ENCODE data around the gene FAM153A. TPM values are rescaled to one million over a fixed set of nuclear protein-coding genes. Genes with fewer than 3 reads are reported as not detected.
"Not testable (repeated sequence)": the region's sequence is repeated elsewhere in the genome, so short reads cannot be mapped to it uniquely, and the experiment has no call there.

FAM153A gene
- total and polyA plus RNA-seq, 2 of the 13 experiments (the other 11 are each of a cell fraction or from before 2014, with no cell fraction given): not detected

DNA sequence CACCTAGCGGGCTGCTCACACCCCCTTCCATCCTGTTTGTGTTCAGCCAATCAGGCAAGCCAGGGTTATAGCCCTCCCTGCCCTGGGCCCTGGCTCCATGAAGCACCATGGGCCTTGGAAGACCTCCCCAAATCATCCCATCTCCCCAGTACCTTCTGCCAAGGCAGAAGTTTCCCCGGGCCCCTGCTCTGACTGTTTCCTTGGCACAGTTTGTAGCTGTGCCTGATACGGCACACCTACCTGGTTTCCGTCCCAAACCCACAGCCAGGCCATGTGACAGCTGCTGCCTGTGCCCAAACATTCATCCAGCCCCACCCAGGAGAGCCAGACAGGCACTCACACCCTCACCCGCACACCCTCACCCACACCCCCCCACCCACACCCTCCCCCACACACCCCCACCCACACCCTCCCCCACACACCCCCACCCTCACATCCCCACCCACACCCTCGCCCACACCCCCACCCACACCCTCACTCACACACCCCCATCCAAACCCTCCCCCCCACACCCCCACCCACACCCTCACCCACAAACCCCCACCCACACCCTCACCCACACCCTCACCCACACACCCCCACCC lies 29.6 kb upstream of the FAM153A start:
- H3K79me2 ChIP-seq (ENCODE audit: insufficient read depth, low read length); H2AFZ ChIP-seq (ENCODE audit: low read length); H3K9me3 ChIP-seq (ENCODE audit: low read length); H3K9ac ChIP-seq (ENCODE audit: insufficient read depth, low read depth, low read length); FAIRE-seq; in situ Hi-C loops (cut with HindIII; ENCODE audit: extremely low pct_ligation_motif_present, low pct_unique_long_range_greater_than_20kb); H3K4me2 ChIP-seq (ENCODE audit: low read depth, low read length); BruUV-seq (replicated peaks); H3K27ac ChIP-seq (ENCODE audit: extremely low read length, insufficient read depth, low read length); H3K4me3 ChIP-seq (replicated peaks in 1 of 3; ENCODE audit: insufficient read depth in 1 of 3, low read depth in 2 of 3, low read length in 3 of 3); ATAC-seq; DNase-seq (ENCODE audit: low spot score); H3K36me3 ChIP-seq (replicated peaks in 1 of 2; ENCODE audit: control insufficient read depth in 1 of 2, insufficient read depth in 2 of 2, low read length in 2 of 2); H3K4me1 ChIP-seq (ENCODE audit: insufficient read depth, low read length); H4K20me1 ChIP-seq (ENCODE audit: insufficient read depth, low read length); intact Hi-C loops (cut with micrococcal nuclease; ENCODE audit: unreplicated experiment); H3K27me3 ChIP-seq (ENCODE audit: control insufficient read depth in 1 of 2, insufficient read depth in 2 of 2, low read length in 2 of 2); POLR2A ChIA-PET; CTCF ChIA-PET (ENCODE audit: low intra/inter-chr PET ratio, low total read pairs): not testable (repeated sequence)
- 20% methylated on average over 1 of the region's 6 CpGs for WGBS (ENCODE audit: low lambda C conversion rate)

DNA sequence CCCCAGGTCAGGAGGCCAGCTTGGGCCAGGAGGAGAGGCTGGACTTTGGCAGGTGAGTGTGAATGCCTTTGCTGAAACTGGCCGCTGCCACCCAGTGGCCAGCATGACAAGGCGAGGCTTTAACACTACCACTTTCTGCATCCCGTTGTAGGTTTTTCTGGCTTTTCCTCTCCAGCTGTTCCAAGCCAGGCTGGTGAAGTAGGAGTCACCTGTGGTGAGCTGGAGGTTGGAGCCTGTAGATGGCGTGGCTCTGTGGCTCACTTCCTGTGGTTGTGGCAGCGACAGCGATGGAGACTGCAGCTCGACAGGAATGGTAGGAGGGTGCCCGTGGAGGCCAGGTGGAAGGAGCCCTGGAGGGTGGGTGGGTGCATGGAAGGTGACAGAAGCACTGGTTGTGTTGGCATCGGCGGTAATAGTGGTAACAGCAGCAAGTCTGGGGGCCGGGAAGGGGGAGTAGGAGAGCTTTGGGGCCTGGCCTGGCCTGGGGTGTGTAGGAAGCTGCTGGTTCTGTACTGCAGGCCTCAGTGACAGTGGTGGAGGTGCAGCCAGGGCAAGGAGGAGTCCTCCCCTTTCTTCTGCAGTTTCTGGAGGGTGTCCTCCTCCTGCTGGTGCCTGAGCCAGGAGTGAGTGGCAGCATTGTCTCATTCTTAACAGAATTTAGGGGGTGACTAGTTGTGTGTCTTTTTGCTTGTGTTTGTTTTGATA lies 26.7 kb upstream of the FAM153A start:
- not testable (repeated sequence) for H3K79me2 ChIP-seq (ENCODE audit: insufficient read depth, low read length)
- no CpG with 5 or more reads among the region's 11 CpGs for WGBS (ENCODE audit: low lambda C conversion rate)

GRCh38 chr5:177808420-177808819 lies 25.7 kb upstream of the FAM153A start:
- H3K36me3 ChIP-seq (replicated peaks in 1 of 2; ENCODE audit: control insufficient read depth in 1 of 2, insufficient read depth in 2 of 2, low read length in 2 of 2); DNase-seq (ENCODE audit: low spot score); H3K79me2 ChIP-seq (ENCODE audit: insufficient read depth, low read length); H4K20me1 ChIP-seq (ENCODE audit: insufficient read depth, low read length); CTCF ChIA-PET (ENCODE audit: low intra/inter-chr PET ratio, low total read pairs); POLR2A ChIA-PET; ATAC-seq; FAIRE-seq; H3K27me3 ChIP-seq (ENCODE audit: control insufficient read depth in 1 of 2, insufficient read depth in 2 of 2, low read length in 2 of 2); H3K4me3 ChIP-seq (replicated peaks in 1 of 3; ENCODE audit: insufficient read depth in 1 of 3, low read depth in 2 of 3, low read length in 3 of 3); H3K4me2 ChIP-seq (ENCODE audit: low read depth, low read length); H3K9me3 ChIP-seq (ENCODE audit: low read length); in situ Hi-C loops (cut with HindIII; ENCODE audit: extremely low pct_ligation_motif_present, low pct_unique_long_range_greater_than_20kb); H2AFZ ChIP-seq (ENCODE audit: low read length); H3K27ac ChIP-seq (ENCODE audit: extremely low read length, insufficient read depth, low read length); H3K9ac ChIP-seq (ENCODE audit: insufficient read depth, low read depth, low read length); H3K4me1 ChIP-seq (ENCODE audit: insufficient read depth, low read length); BruUV-seq (replicated peaks); intact Hi-C loops (cut with micrococcal nuclease; ENCODE audit: unreplicated experiment): not testable (repeated sequence)
- WGBS (ENCODE audit: low lambda C conversion rate): no CpG with 5 or more reads among the region's 12 CpGs

More for the DNA sequence above, 26.7 kb upstream of the FAM153A start:
- DNase-seq (ENCODE audit: low spot score); H3K4me2 ChIP-seq (ENCODE audit: low read depth, low read length); H3K9me3 ChIP-seq (ENCODE audit: low read length); H2AFZ ChIP-seq (ENCODE audit: low read length); CTCF ChIA-PET (ENCODE audit: low intra/inter-chr PET ratio, low total read pairs); H4K20me1 ChIP-seq (ENCODE audit: insufficient read depth, low read length); H3K4me3 ChIP-seq (replicated peaks in 1 of 3; ENCODE audit: insufficient read depth in 1 of 3, low read depth in 2 of 3, low read length in 3 of 3); BruUV-seq (replicated peaks); H3K36me3 ChIP-seq (replicated peaks in 1 of 2; ENCODE audit: control insufficient read depth in 1 of 2, insufficient read depth in 2 of 2, low read length in 2 of 2); H3K4me1 ChIP-seq (ENCODE audit: insufficient read depth, low read length); H3K9ac ChIP-seq (ENCODE audit: insufficient read depth, low read depth, low read length); in situ Hi-C loops (cut with HindIII; ENCODE audit: extremely low pct_ligation_motif_present, low pct_unique_long_range_greater_than_20kb); H3K27me3 ChIP-seq (ENCODE audit: control insufficient read depth in 1 of 2, insufficient read depth in 2 of 2, low read length in 2 of 2); intact Hi-C loops (cut with micrococcal nuclease; ENCODE audit: unreplicated experiment); POLR2A ChIA-PET; H3K27ac ChIP-seq (ENCODE audit: extremely low read length, insufficient read depth, low read length): not testable (repeated sequence)
- peak; percentile 88 for ATAC-seq
- FAIRE-seq: peak; percentile 99
- peak; percentile 37 for TF ChIP-seq STAG1 (CRISPR knock-in tag; IDR thresholded peaks at IDR 0.05)

DNA sequence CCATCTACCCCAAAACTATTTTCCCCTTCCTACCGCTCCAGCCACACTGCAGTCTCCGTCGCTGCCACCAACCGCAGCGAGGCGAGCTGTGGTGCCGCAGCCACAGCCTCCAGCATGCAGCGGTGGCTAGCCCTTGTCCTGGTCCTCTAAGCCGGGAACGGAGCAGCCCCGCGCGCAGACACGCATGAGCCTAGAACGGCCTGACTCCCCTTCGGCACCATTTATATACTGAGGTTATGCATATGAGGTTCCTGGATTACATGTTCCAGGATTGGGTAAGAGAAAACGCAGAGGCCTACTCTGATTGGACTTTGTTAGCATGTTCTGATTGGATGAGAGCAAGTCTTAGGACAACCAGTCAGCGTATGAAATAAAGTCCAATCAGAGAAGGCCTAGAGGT lies 24.6 kb upstream of the FAM153A start:
- H3K4me1 ChIP-seq (ENCODE audit: insufficient read depth, low read length); POLR2A ChIA-PET; H3K9me3 ChIP-seq (ENCODE audit: low read length); H4K20me1 ChIP-seq (ENCODE audit: insufficient read depth, low read length); intact Hi-C loops (cut with micrococcal nuclease; ENCODE audit: unreplicated experiment); FAIRE-seq; H2AFZ ChIP-seq (ENCODE audit: low read length); H3K27ac ChIP-seq (ENCODE audit: extremely low read length, insufficient read depth, low read length); H3K4me2 ChIP-seq (ENCODE audit: low read depth, low read length); CTCF ChIA-PET (ENCODE audit: low intra/inter-chr PET ratio, low total read pairs); H3K27me3 ChIP-seq (ENCODE audit: control insufficient read depth in 1 of 2, insufficient read depth in 2 of 2, low read length in 2 of 2); H3K9ac ChIP-seq (ENCODE audit: insufficient read depth, low read depth, low read length); ATAC-seq; H3K36me3 ChIP-seq (replicated peaks in 1 of 2; ENCODE audit: control insufficient read depth in 1 of 2, insufficient read depth in 2 of 2, low read length in 2 of 2); H3K4me3 ChIP-seq (replicated peaks in 1 of 3; ENCODE audit: insufficient read depth in 1 of 3, low read depth in 2 of 3, low read length in 3 of 3); H3K79me2 ChIP-seq (ENCODE audit: insufficient read depth, low read length); BruUV-seq (replicated peaks); in situ Hi-C loops (cut with HindIII; ENCODE audit: extremely low pct_ligation_motif_present, low pct_unique_long_range_greater_than_20kb); DNase-seq (ENCODE audit: low spot score): not testable (repeated sequence)
- 89% methylated on average over 16 of the region's 18 CpGs for WGBS (ENCODE audit: low lambda C conversion rate)

Measured in HepG2 (cell line).